ENCODE data around the gene CCDC146.

DNA sequence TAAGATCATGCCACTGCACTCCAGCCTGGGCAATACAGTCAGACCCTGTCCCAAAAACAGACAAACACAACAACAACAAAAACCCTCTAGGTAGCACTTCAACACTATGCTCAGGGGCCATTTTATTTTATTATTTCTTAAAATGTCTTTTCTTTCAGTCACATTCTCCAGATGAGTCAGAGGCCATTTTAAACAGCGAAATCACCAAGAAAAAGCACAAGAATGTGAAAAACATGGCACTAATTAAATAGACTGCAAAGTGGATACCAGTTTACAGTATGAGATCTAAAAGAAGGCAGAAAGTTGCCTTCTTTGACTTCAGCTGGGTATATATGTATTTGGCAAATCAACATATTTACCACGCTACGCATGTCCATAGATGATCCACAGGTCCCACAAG lies 83.3 kb downstream of the CCDC146 start:
- TF ChIP-seq, protein P1, sequence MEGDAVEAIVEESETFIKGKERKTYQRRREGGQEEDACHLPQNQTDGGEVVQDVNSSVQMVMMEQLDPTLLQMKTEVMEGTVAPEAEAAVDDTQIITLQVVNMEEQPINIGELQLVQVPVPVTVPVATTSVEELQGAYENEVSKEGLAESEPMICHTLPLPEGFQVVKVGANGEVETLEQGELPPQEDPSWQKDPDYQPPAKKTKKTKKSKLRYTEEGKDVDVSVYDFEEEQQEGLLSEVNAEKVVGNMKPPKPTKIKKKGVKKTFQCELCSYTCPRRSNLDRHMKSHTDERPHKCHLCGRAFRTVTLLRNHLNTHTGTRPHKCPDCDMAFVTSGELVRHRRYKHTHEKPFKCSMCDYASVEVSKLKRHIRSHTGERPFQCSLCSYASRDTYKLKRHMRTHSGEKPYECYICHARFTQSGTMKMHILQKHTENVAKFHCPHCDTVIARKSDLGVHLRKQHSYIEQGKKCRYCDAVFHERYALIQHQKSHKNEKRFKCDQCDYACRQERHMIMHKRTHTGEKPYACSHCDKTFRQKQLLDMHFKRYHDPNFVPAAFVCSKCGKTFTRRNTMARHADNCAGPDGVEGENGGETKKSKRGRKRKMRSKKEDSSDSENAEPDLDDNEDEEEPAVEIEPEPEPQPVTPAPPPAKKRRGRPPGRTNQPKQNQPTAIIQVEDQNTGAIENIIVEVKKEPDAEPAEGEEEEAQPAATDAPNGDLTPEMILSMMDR (IDR thresholded peaks at IDR 0.05), result no peak
- TF ChIP-seq POLR2A (IDR thresholded peaks at IDR 0.05), result no peak
